SK-N-SH (cell line): ENCODE results near the gene CELSR3. TPM values are rescaled to one million over a fixed set of nuclear protein-coding genes. Genes with fewer than 3 reads are reported as not detected.
A peak's percentile ranks its signal among the peaks of the same experiment; 100 is the strongest.

Experiments
- CTCF ChIA-PET: fragments of 300-600, 350-600 bp; formaldehyde crosslinking; extraction: SDS; loops from one replicate; lab custom pipeline; 2021; lab: Yijun Ruan, JAX
- POLR2A ChIA-PET: fragments of 350-600 bp; sonication (Branson Sonifier 250); formaldehyde crosslinking; extraction: SDS; loops from one replicate; lab custom pipeline; 2020; ENCODE audit warnings: antibody characterized with exemption, inconsistent platforms; lab: Yijun Ruan, JAX
- DNase-seq: peaks from one replicate; pipeline ENCODE4 v3.0.0; 2012
- H2AFZ ChIP-seq: fragments of 200-600 bp; sonication (generic); 2 replicates; pipeline ENCODE4 v1.8.1; 2016; ENCODE audit warnings: antibody characterized with exemption, mild to moderate bottlenecking, low read depth
- H3F3A ChIP-seq: fragments of 200-600 bp; sonication (generic); replicated peaks from 2 replicates; pipeline ENCODE3; 2016; ENCODE audit warnings: antibody characterized with exemption, mild to moderate bottlenecking; ENCODE audit not compliant: insufficient read depth
- H3K27ac ChIP-seq, 2 experiments: fragments of 200-500 bp in 1 of 2; fragments of 200-600 bp in 1 of 2; sonication (Bioruptor generic) in 1 of 2; sonication (generic), shearing (Covaris generic) in 1 of 2; 2 replicates each; pipeline versions ENCODE4 v1.5.1 to v1.6.1; 2014 to 2016; ENCODE audit warnings: low read depth in 2 of 2, inconsistent platforms in 1 of 2, low read length in 1 of 2, mild to moderate bottlenecking in 1 of 2, mixed read lengths in 1 of 2
- H3K27me3 ChIP-seq: fragments of 200-600 bp; sonication (generic), shearing (Covaris generic); 2 replicates; pipeline ENCODE4 v1.6.1; 2016; ENCODE audit warnings: mixed run types; ENCODE audit not compliant: insufficient read depth
- H3K36me3 ChIP-seq, 2 experiments: fragments of 200-500 bp in 1 of 2; fragments of 200-600 bp in 1 of 2; sonication (Bioruptor generic) in 1 of 2; sonication (generic) in 1 of 2; replicated peaks in 1 of 2; 2 replicates each; pipeline versions ENCODE3 to v1.5.1; 2014 to 2016; ENCODE audit warnings: low read length in 1 of 2, mild to moderate bottlenecking in 1 of 2; ENCODE audit not compliant: insufficient read depth in 2 of 2, control insufficient read depth in 1 of 2
- H3K4me1 ChIP-seq, 2 experiments: fragments of 200-500 bp in 1 of 2; fragments of 200-600 bp in 1 of 2; sonication (Bioruptor generic) in 1 of 2; sonication (generic), shearing (Covaris generic) in 1 of 2; 2 replicates each; pipeline versions ENCODE4 v1.5.1 to v1.6.1; 2014 to 2016; ENCODE audit warnings: low read depth in 1 of 2, low read length in 1 of 2, mixed run types in 1 of 2; ENCODE audit not compliant: insufficient read depth in 2 of 2, control insufficient read depth in 1 of 2
- H3K4me2 ChIP-seq: fragments of 200-600 bp; sonication (generic), shearing (Covaris generic); 2 replicates; pipeline ENCODE4 v1.6.1; 2017; ENCODE audit warnings: mixed run types
- H3K4me3 ChIP-seq, 2 experiments: fragments of 200-500 bp in 1 of 2; fragments of 200-600 bp in 1 of 2; sonication (Bioruptor generic) in 1 of 2; sonication (generic), shearing (Covaris generic) in 1 of 2; 2 replicates each; pipeline versions ENCODE4 v1.5.1 to v1.8.1; 2014 to 2016; ENCODE audit warnings: low read depth in 2 of 2, inconsistent platforms in 1 of 2, low read length in 1 of 2, mild to moderate bottlenecking in 1 of 2, mixed read lengths in 1 of 2, moderate library complexity in 1 of 2
- H3K79me2 ChIP-seq: fragments of 200-600 bp; sonication (generic); 2 replicates; pipeline ENCODE4 v1.8.1; 2017; ENCODE audit warnings: mild to moderate bottlenecking; ENCODE audit not compliant: insufficient read depth
- H3K9ac ChIP-seq: fragments of 200-600 bp; sonication (generic); 2 replicates; pipeline ENCODE4 v1.6.1; 2017; ENCODE audit warnings: mixed run types
- H3K9me2 ChIP-seq: fragments of 200-600 bp; sonication (generic); 2 replicates; pipeline ENCODE4 v1.6.1; 2017; ENCODE audit warnings: mixed run types
- H3K9me3 ChIP-seq: fragments of 200-600 bp; sonication (generic); 2 replicates; pipeline ENCODE4 v1.6.1; 2017; ENCODE audit warnings: mixed run types, mild to moderate bottlenecking, moderate library complexity
- H4K20me1 ChIP-seq: fragments of 200-600 bp; sonication (generic); 2 replicates; pipeline ENCODE4 v1.6.1; 2017; ENCODE audit warnings: mild to moderate bottlenecking, mixed run types; ENCODE audit not compliant: insufficient read depth
- EP300 ChIP-seq, 2 experiments: IDR thresholded peaks; 2 replicates each; pipeline versions ENCODE4 v1.4.0 to v1.6.1; 2012; ENCODE audit warnings: borderline replicate concordance in 1 of 2, low read depth in 1 of 2, low read length in 1 of 2
- GABPA ChIP-seq: IDR thresholded peaks from 2 replicates; pipeline ENCODE4 v1.4.0; 2012; ENCODE audit warnings: low read depth, mild to moderate bottlenecking
- MEF2A ChIP-seq: IDR thresholded peaks from 2 replicates; pipeline ENCODE4 v1.4.0; 2012; ENCODE audit warnings: low read depth, borderline replicate concordance
- MXI1 ChIP-seq: IDR thresholded peaks from 2 replicates; pipeline ENCODE4 v1.6.1; 2012; ENCODE audit warnings: mild to moderate bottlenecking, low read depth, low read length, improper control_type of control experiment
- NFIC ChIP-seq: IDR thresholded peaks from 2 replicates; pipeline ENCODE4 v1.4.0; 2012; ENCODE audit warnings: borderline replicate concordance
- NRF1 ChIP-seq: IDR thresholded peaks from 2 replicates; pipeline ENCODE4 v1.6.1; 2012; ENCODE audit warnings: low read depth, mild to moderate bottlenecking, low read length
- POLR2AphosphoS5 ChIP-seq: IDR thresholded peaks from 2 replicates; pipeline ENCODE4 v1.6.1; 2012; ENCODE audit warnings: low read depth, low read length
- RFX5 ChIP-seq: IDR thresholded peaks from 2 replicates; pipeline ENCODE4 v1.6.1; 2012; ENCODE audit warnings: mild to moderate bottlenecking, improper control_type of control experiment, low read length
- SMC3 ChIP-seq: IDR thresholded peaks from 2 replicates; pipeline ENCODE4 v1.6.1; 2012; ENCODE audit warnings: low read depth, low read length, improper control_type of control experiment
- YY1 ChIP-seq: IDR thresholded peaks from 2 replicates; pipeline ENCODE4 v1.4.0; 2012; ENCODE audit warnings: low read depth, mild to moderate bottlenecking
- whole genome bisulfite sequencing: methylation state at CpG from one replicate; pipeline ENCODE4 v1.1.6; 2017; ENCODE audit warnings: low lambda C conversion rate; 5-methylcytosine and 5-hydroxymethylcytosine counted together
- polyA plus RNA-seq, 3 experiments: library from polyadenylated mRNA; depleted of rRNA; stranded (reverse); fragments of >200 nt; gene quantifications; 2 replicates each; pipeline ENCODE4 v1.2.3, GENCODE V29; 2012
- TF ChIP-seq, protein P1 (sequence below): IDR thresholded peaks from 2 replicates; pipeline ENCODE4 v1.4.0; 2012; ENCODE audit warnings: low read depth, borderline replicate concordance
- TF ChIP-seq, protein P2 (sequence below): IDR thresholded peaks from 2 replicates; pipeline ENCODE4 v1.4.0; 2012; ENCODE audit warnings: low read depth, borderline replicate concordance

The CELSR3 gene
- polyA plus RNA-seq, 1 of the 3 experiments (the other 2 are of a cell fraction), result 11.7 TPM

DNA sequence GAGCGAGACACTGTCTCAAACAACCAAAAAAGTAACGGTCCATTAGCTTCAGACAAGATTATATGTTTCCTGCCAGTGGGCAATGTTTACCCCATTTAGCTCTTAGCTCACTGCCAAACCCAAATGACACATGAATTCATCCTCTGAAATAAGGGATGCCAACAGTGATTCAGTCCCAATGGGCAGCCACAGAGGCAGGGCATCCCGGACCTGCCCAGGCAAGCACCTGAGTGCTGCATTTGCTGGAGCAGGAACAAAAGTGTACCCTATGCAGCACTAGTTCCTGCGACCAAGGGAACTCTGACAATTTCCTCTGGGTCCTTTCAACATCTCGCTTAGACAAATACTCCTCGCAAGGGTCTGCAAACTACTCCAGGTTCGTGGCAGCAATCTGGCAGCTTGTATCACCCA is 46.4 kb upstream of the CELSR3 start (continued):
- TF ChIP-seq, protein P1, sequence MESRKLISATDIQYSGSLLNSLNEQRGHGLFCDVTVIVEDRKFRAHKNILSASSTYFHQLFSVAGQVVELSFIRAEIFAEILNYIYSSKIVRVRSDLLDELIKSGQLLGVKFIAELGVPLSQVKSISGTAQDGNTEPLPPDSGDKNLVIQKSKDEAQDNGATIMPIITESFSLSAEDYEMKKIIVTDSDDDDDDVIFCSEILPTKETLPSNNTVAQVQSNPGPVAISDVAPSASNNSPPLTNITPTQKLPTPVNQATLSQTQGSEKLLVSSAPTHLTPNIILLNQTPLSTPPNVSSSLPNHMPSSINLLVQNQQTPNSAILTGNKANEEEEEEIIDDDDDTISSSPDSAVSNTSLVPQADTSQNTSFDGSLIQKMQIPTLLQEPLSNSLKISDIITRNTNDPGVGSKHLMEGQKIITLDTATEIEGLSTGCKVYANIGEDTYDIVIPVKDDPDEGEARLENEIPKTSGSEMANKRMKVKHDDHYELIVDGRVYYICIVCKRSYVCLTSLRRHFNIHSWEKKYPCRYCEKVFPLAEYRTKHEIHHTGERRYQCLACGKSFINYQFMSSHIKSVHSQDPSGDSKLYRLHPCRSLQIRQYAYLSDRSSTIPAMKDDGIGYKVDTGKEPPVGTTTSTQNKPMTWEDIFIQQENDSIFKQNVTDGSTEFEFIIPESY, result no peak
- TF ChIP-seq MEF2A (no peak), NRF1 (no peak)

DNA sequence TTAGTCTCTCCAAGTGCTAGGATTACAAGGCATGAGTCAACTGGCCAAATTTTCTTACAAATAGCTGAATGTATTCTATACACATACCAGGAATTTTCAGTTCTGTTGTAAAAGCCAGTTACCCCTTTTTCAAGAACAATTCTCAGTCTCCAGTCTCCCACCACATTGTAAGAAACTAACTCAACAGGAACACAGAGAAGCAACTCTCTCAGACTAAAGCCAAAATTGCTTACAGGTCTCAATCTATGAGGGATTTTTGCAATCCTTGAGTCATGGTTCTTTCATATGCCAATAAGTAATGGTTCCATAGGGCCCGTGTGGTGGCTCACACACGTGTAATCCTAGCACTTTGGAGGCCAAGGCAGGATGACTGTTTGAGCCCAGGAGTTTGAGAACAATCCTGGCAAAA is 45.8 kb upstream of the CELSR3 start:
- Histone ChIP-seq H3K4me1 (peaks cover 0 to 3% of the 10 kb centered on the region in 2 experiments; a peak in 2 of 4 replicates), H3K4me2 (peak overlapping the region; percentile 18; the same call in 1 of the 2 replicates), H2AFZ (no peak overlapping the region), H3K27ac (peak overlapping the region in 1 of 2 experiments; percentile 42; a peak in 2 of 4 replicates), H3K27me3 (no peaks in the 10 kb centered on the region), H3K4me3 (no peak overlapping the region), H4K20me1 (peaks cover 98% of the 10 kb centered on the region), H3K9ac (no peak overlapping the region), H3K36me3 (peaks cover 21 to 61% of the 10 kb centered on the region in 2 experiments), H3F3A (peaks cover 26% of the 10 kb centered on the region), H3K9me2 (no peaks in the 10 kb centered on the region), H3K79me2 (peaks cover 100% of the 10 kb centered on the region), H3K9me3 (no peaks in the 10 kb centered on the region)
- DNase-seq, result no peak
- WGBS, result 69% methylated on average over 2 of the region's 2 CpGs
- POLR2A ChIA-PET, result interaction anchor here (1.4 kb wide), 1 partner anchor 8 kb away, joined by 4 read pairs; the partner anchor contains the start of gene IP6K2
- CTCF ChIA-PET, result interaction anchor here (1.4 to 3.3 kb wide), 3 partner anchors 11 to 31 kb away, joined by 3 to 10 read pairs (median 4); no protein-coding TSS in a partner anchor
- TF ChIP-seq SMC3 (no peak), POLR2AphosphoS5 (0 out of 2 replicates have a peak, but pooled peaks have one; percentile 4), RFX5 (no peak), YY1 (no peak), EP300 (IDR thresholded peaks at IDR 0.05; ENCODE audit: borderline replicate concordance in 1 of 2, low read depth in 1 of 2, low read length in 1 of 2) (no peak)

DNA sequence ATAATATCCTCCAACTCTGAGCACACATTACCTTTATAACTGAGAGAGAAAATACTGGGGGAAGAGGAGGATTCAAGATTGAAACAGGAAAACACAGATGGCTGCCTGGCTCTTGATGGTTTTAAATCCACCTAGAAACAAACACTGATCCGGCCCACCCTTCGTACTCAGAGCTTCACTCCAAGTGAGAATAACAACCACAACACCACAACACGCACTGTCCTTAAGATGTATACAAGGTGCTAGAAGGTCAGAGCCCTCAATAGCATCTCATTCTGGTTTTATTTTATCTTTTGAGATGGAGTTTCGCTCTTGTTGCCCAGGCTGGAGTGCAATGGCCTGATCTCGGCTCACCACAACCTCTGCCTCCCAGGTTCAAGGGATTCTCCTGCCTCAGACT is 44.5 kb upstream of the CELSR3 start:
- H3K79me2 ChIP-seq, result peaks cover 100% of the 10 kb centered on the region
- no peak overlapping the region for H3K9ac ChIP-seq
- H3K27me3 ChIP-seq, result no peaks in the 10 kb centered on the region
- H3K9me2 ChIP-seq, result no peaks in the 10 kb centered on the region
- CTCF ChIA-PET, result interaction anchor here (0.9 to 1.5 kb wide), 3 partner anchors 33 to 78 kb away, joined by 3 to 6 read pairs (median 3); no protein-coding TSS in a partner anchor
- H3F3A ChIP-seq, result peaks cover 26% of the 10 kb centered on the region
- no peaks in the 10 kb centered on the region; a peak in 2 of 4 replicates for H3K4me1 ChIP-seq
- H3K9me3 ChIP-seq, result no peaks in the 10 kb centered on the region
- H3K36me3 ChIP-seq, result peaks cover 15 to 58% of the 10 kb centered on the region in 2 experiments
- no peak overlapping the region for H3K4me3 ChIP-seq
- peaks cover 98% of the 10 kb centered on the region for H4K20me1 ChIP-seq
- POLR2A ChIA-PET, result interaction anchor here (0.5 kb wide), 1 partner anchor 222 kb away, joined by 6 read pairs; no protein-coding TSS in a partner anchor
- DNase-seq, result no peak
- H3K4me2 ChIP-seq, result no peak overlapping the region
- H3K27ac ChIP-seq, result no peak overlapping the region
- TF ChIP-seq MXI1 (no peak), NFIC (no peak), GABPA (no peak), EP300 (IDR thresholded peaks at IDR 0.05; ENCODE audit: borderline replicate concordance in 1 of 2, low read depth in 1 of 2, low read length in 1 of 2) (no peak), SMC3 (no peak), POLR2AphosphoS5 (no peak), MEF2A (no peak)
- TF ChIP-seq, protein P2, sequence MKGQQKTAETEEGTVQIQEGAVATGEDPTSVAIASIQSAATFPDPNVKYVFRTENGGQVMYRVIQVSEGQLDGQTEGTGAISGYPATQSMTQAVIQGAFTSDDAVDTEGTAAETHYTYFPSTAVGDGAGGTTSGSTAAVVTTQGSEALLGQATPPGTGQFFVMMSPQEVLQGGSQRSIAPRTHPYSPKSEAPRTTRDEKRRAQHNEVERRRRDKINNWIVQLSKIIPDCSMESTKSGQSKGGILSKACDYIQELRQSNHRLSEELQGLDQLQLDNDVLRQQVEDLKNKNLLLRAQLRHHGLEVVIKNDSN, result no peak
- H2AFZ ChIP-seq, result no peak overlapping the region
- 99% methylated on average over 5 of the region's 5 CpGs for WGBS
